ENCODE measurements around the gene PCSK5.
"Not testable (repeated sequence)": the region's sequence is repeated elsewhere in the genome, so short reads cannot be mapped to it uniquely, and the experiment has no call there.

PCSK5 gene

DNA sequence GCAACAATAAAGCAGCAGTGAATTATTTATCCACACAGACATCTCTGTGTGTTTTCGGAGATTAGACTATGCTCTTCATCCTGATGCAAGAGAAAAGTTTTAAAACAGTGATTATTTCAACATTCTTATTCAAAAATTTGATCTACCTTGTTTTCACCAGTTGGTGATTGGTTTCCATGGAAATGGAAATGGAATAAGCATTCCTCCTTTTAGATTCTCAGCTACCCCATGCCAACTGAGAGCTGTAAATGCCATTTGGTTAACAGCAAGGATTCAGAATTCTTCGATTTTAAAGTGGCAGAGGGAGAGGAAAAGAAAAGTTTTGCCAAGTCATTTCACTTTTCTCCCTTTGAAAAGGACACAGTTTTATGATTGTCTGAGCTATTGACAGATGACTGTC, 154.7 kb downstream of the PCSK5 start:
- no peaks in the 10 kb centered on the region for H3K4me1 ChIP-seq (ENCODE audit: insufficient read depth, insufficient read length)
- H3K9me3 ChIP-seq (ENCODE audit: insufficient read depth, low read length), result no peaks in the 10 kb centered on the region
- H3K9ac ChIP-seq (ENCODE audit: insufficient read length, low read depth), result no peak overlapping the region
- TF ChIP-seq YY1 (IDR thresholded peaks at IDR 0.05; ENCODE audit: insufficient read depth, insufficient read length), result no peak
- no peak for TF ChIP-seq SUZ12 (IDR thresholded peaks at IDR 0.05; ENCODE audit: extremely low read depth, insufficient read depth, insufficient read length)
- no peak for TF ChIP-seq ZNF274 (IDR thresholded peaks at IDR 0.05; ENCODE audit: low read depth, low read length)
- no peaks in the 10 kb centered on the region for H3K36me3 ChIP-seq (ENCODE audit: insufficient read depth, insufficient read length, low read length)
- no peak overlapping the region for H3K4me3 ChIP-seq (ENCODE audit: insufficient read length, low read depth)
- H3K27me3 ChIP-seq (ENCODE audit: insufficient read depth, insufficient read length), result no peaks in the 10 kb centered on the region
- DNase-seq (ENCODE audit: low read depth, low spot score), result no peak

GRCh38 chr9:76049341-76049740, 158.9 kb downstream of the PCSK5 start:
- Histone ChIP-seq H3K4me1 (ENCODE audit: insufficient read depth, insufficient read length) (no peaks in the 10 kb centered on the region), H3K9me3 (ENCODE audit: insufficient read depth, low read length) (peaks cover 7% of the 10 kb centered on the region; the same call in 1 of the 2 replicates), H3K4me3 (ENCODE audit: insufficient read length, low read depth) (no peak overlapping the region), H3K27me3 (ENCODE audit: insufficient read depth, insufficient read length) (no peaks in the 10 kb centered on the region), H3K36me3 (ENCODE audit: insufficient read depth, insufficient read length, low read length) (no peaks in the 10 kb centered on the region), H3K9ac (ENCODE audit: insufficient read length, low read depth) (no peak overlapping the region)
- TF ChIP-seq SUZ12 (IDR thresholded peaks at IDR 0.05; ENCODE audit: extremely low read depth, insufficient read depth, insufficient read length), result no peak
- no peak for TF ChIP-seq YY1 (IDR thresholded peaks at IDR 0.05; ENCODE audit: insufficient read depth, insufficient read length)
- no peak for TF ChIP-seq ZNF274 (IDR thresholded peaks at IDR 0.05; ENCODE audit: low read depth, low read length)
- DNase-seq (ENCODE audit: low read depth, low spot score), result no peak

DNA sequence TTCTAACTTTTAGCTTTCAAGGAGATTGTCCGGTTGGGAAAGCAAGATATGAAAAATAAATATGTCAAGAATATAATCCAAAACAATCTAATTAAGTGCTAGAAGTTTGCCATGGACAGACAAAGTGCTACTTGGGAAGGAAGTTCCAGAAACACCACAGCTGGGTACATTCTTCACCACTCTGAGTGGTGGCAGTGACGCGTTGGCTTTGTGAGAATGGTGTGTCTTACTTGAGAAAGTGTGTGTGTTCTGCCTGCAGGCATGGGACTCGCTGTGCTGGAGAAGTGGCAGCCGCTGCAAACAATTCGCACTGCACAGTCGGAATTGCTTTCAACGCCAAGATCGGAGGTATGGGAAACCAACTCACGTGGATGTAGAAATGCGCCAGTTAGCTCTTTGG, 177.2 kb downstream of the PCSK5 start:
- no peaks in the 10 kb centered on the region for H3K4me1 ChIP-seq (ENCODE audit: insufficient read depth, insufficient read length)
- no peak for DNase-seq (ENCODE audit: low read depth, low spot score)
- H3K36me3 ChIP-seq (ENCODE audit: insufficient read depth, insufficient read length, low read length), result peaks cover 4% of the 10 kb centered on the region
- no peak overlapping the region for H3K9ac ChIP-seq (ENCODE audit: insufficient read length, low read depth)
- peaks cover 7% of the 10 kb centered on the region; the same call in 1 of the 2 replicates for H3K9me3 ChIP-seq (ENCODE audit: insufficient read depth, low read length)
- H3K4me3 ChIP-seq (ENCODE audit: insufficient read length, low read depth), result no peak overlapping the region
- TF ChIP-seq SUZ12 (IDR thresholded peaks at IDR 0.05; ENCODE audit: extremely low read depth, insufficient read depth, insufficient read length) (no peak), ZNF274 (IDR thresholded peaks at IDR 0.05; ENCODE audit: low read depth, low read length) (no peak), YY1 (IDR thresholded peaks at IDR 0.05; ENCODE audit: insufficient read depth, insufficient read length) (no peak)
- no peaks in the 10 kb centered on the region for H3K27me3 ChIP-seq (ENCODE audit: insufficient read depth, insufficient read length)

DNA sequence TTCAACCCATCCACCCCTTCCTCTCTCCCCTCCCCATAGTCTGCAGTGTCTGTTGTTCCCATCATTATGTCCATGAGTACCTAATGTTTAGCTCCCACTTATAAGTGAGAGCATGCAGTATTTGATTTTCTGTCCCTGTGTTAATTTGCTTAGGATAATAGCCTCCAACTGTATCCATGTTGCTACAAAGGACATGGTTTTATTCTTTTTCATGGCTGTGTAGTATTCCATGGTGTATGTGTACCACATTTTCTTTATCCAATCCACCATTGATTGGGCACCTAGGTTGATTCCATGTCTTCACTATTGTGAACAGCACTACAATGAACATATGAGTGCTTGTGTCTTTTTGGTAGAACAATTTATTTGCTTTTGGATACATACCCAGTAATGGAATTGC, 187.1 kb downstream of the PCSK5 start:
- H3K27me3 ChIP-seq (ENCODE audit: insufficient read depth, insufficient read length), result no peaks in the 10 kb centered on the region
- no peak for TF ChIP-seq SUZ12 (IDR thresholded peaks at IDR 0.05; ENCODE audit: extremely low read depth, insufficient read depth, insufficient read length)
- TF ChIP-seq YY1 (IDR thresholded peaks at IDR 0.05; ENCODE audit: insufficient read depth, insufficient read length), result no peak
- no peak for TF ChIP-seq ZNF274 (IDR thresholded peaks at IDR 0.05; ENCODE audit: low read depth, low read length)
- no peak for DNase-seq (ENCODE audit: low read depth, low spot score)
- no peak overlapping the region for H3K4me3 ChIP-seq (ENCODE audit: insufficient read length, low read depth)
- no peaks in the 10 kb centered on the region for H3K4me1 ChIP-seq (ENCODE audit: insufficient read depth, insufficient read length)
- peaks cover 5% of the 10 kb centered on the region; the same call in 1 of the 2 replicates for H3K9me3 ChIP-seq (ENCODE audit: insufficient read depth, low read length)
- H3K9ac ChIP-seq (ENCODE audit: insufficient read length, low read depth), result no peak overlapping the region
- H3K36me3 ChIP-seq (ENCODE audit: insufficient read depth, insufficient read length, low read length), result no peaks in the 10 kb centered on the region

GRCh38 chr9:76081281-76081680, 190.8 kb downstream of the PCSK5 start:
- H3K9me3 ChIP-seq (ENCODE audit: insufficient read depth, low read length); H3K4me3 ChIP-seq (ENCODE audit: insufficient read length, low read depth); DNase-seq (ENCODE audit: low read depth, low spot score); H3K9ac ChIP-seq (ENCODE audit: insufficient read length, low read depth); H3K4me1 ChIP-seq (ENCODE audit: insufficient read depth, insufficient read length); H3K27me3 ChIP-seq (ENCODE audit: insufficient read depth, insufficient read length); H3K36me3 ChIP-seq (ENCODE audit: insufficient read depth, insufficient read length, low read length): not testable (repeated sequence)

- peaks cover 5% of the 10 kb centered on the region; the same call in 1 of the 2 replicates for H3K9me3 ChIP-seq (ENCODE audit: insufficient read depth, low read length)
- H3K27me3 ChIP-seq (ENCODE audit: insufficient read depth, insufficient read length), result no peaks in the 10 kb centered on the region
- no peak overlapping the region for H3K9ac ChIP-seq (ENCODE audit: insufficient read length, low read depth)
- DNase-seq (ENCODE audit: low read depth, low spot score), result no peak
- H3K4me3 ChIP-seq (ENCODE audit: insufficient read length, low read depth), result no peak overlapping the region
- no peaks in the 10 kb centered on the region for H3K4me1 ChIP-seq (ENCODE audit: insufficient read depth, insufficient read length)
- TF ChIP-seq YY1 (IDR thresholded peaks at IDR 0.05; ENCODE audit: insufficient read depth, insufficient read length), result no peak
- no peak for TF ChIP-seq SUZ12 (IDR thresholded peaks at IDR 0.05; ENCODE audit: extremely low read depth, insufficient read depth, insufficient read length)
- no peak for TF ChIP-seq ZNF274 (IDR thresholded peaks at IDR 0.05; ENCODE audit: low read depth, low read length)
- H3K36me3 ChIP-seq (ENCODE audit: insufficient read depth, insufficient read length, low read length), result no peaks in the 10 kb centered on the region
Measured at GRCh38 chr9:76082057-76082456, 191.6 kb downstream of the PCSK5 start.

GRCh38 chr9:76085596-76085995, 195.1 kb downstream of the PCSK5 start:
- Histone ChIP-seq H3K9ac (ENCODE audit: insufficient read length, low read depth) (no peak overlapping the region), H3K9me3 (ENCODE audit: insufficient read depth, low read length) (no peaks in the 10 kb centered on the region), H3K27me3 (ENCODE audit: insufficient read depth, insufficient read length) (no peaks in the 10 kb centered on the region), H3K36me3 (ENCODE audit: insufficient read depth, insufficient read length, low read length) (no peaks in the 10 kb centered on the region), H3K4me1 (ENCODE audit: insufficient read depth, insufficient read length) (no peaks in the 10 kb centered on the region), H3K4me3 (ENCODE audit: insufficient read length, low read depth) (no peak overlapping the region)
- DNase-seq (ENCODE audit: low read depth, low spot score), result no peak
- TF ChIP-seq ZNF274 (IDR thresholded peaks at IDR 0.05; ENCODE audit: low read depth, low read length), result no peak
- TF ChIP-seq YY1 (IDR thresholded peaks at IDR 0.05; ENCODE audit: insufficient read depth, insufficient read length), result no peak
- TF ChIP-seq SUZ12 (IDR thresholded peaks at IDR 0.05; ENCODE audit: extremely low read depth, insufficient read depth, insufficient read length), result no peak

- H3K36me3 ChIP-seq (ENCODE audit: insufficient read depth, insufficient read length, low read length), result no peaks in the 10 kb centered on the region
- no peak overlapping the region for H3K4me3 ChIP-seq (ENCODE audit: insufficient read length, low read depth)
- no peaks in the 10 kb centered on the region for H3K4me1 ChIP-seq (ENCODE audit: insufficient read depth, insufficient read length)
- H3K9me3 ChIP-seq (ENCODE audit: insufficient read depth, low read length), result no peaks in the 10 kb centered on the region
- TF ChIP-seq YY1 (IDR thresholded peaks at IDR 0.05; ENCODE audit: insufficient read depth, insufficient read length), result no peak
- TF ChIP-seq ZNF274 (IDR thresholded peaks at IDR 0.05; ENCODE audit: low read depth, low read length), result no peak
- TF ChIP-seq SUZ12 (IDR thresholded peaks at IDR 0.05; ENCODE audit: extremely low read depth, insufficient read depth, insufficient read length), result no peak
- DNase-seq (ENCODE audit: low read depth, low spot score), result no peak
- no peak overlapping the region for H3K9ac ChIP-seq (ENCODE audit: insufficient read length, low read depth)
- H3K27me3 ChIP-seq (ENCODE audit: insufficient read depth, insufficient read length), result no peaks in the 10 kb centered on the region
Measured at GRCh38 chr9:76086539-76086938, 196.1 kb downstream of the PCSK5 start.
